ES-I3 (cell line): ENCODE measurements around the gene GAB3.

Source experiments
- H3K36me3 ChIP-seq: 2 replicates; pipeline ENCODE4 v1.6.1; 2013; ENCODE audit warnings: mild to moderate bottlenecking, low read length, control low read depth, moderate library complexity; ENCODE audit not compliant: insufficient read depth
- H3K4me1 ChIP-seq: 2 replicates; pipeline ENCODE4 v1.6.1; 2013; ENCODE audit warnings: mild to moderate bottlenecking, control low read depth, low read length; ENCODE audit not compliant: insufficient read depth
- H3K9ac ChIP-seq: 2 replicates; pipeline ENCODE4 v1.6.1; 2013; ENCODE audit warnings: low read depth, mild to moderate bottlenecking, low read length, moderate library complexity
- H3K9me3 ChIP-seq: 2 replicates; pipeline ENCODE4 v1.6.1; 2013; ENCODE audit warnings: mild to moderate bottlenecking, low read length, moderate library complexity; ENCODE audit not compliant: control insufficient read depth, insufficient read depth

GAB3 gene

GRCh38 chrX:154735695-154736393, 15.0 kb downstream of the GAB3 start:
- Histone ChIP-seq H3K36me3 (no peaks in the 10 kb centered on the region), H3K9ac (no peak overlapping the region), H3K4me1 (peaks cover 6% of the 10 kb centered on the region), H3K9me3 (no peaks in the 10 kb centered on the region)

GRCh38 chrX:154734061-154734781, 16.7 kb downstream of the GAB3 start:
- no peaks in the 10 kb centered on the region for H3K36me3 ChIP-seq
- peaks cover 6% of the 10 kb centered on the region for H3K4me1 ChIP-seq
- H3K9me3 ChIP-seq: no peaks in the 10 kb centered on the region
- H3K9ac ChIP-seq: no peak overlapping the region

GRCh38 chrX:154733066-154733425, 17.8 kb downstream of the GAB3 start:
- Histone ChIP-seq H3K9ac (no peak overlapping the region), H3K36me3 (no peaks in the 10 kb centered on the region), H3K4me1 (peaks cover 12% of the 10 kb centered on the region), H3K9me3 (no peaks in the 10 kb centered on the region)

GRCh38 chrX:154732421-154733065, 18.3 kb downstream of the GAB3 start:
- Histone ChIP-seq H3K9me3 (no peaks in the 10 kb centered on the region), H3K9ac (no peak overlapping the region), H3K36me3 (no peaks in the 10 kb centered on the region), H3K4me1 (peaks cover 16% of the 10 kb centered on the region)

- Histone ChIP-seq H3K36me3 (no peaks in the 10 kb centered on the region), H3K9me3 (no peaks in the 10 kb centered on the region), H3K9ac (no peak overlapping the region), H3K4me1 (peaks cover 21% of the 10 kb centered on the region)
Measured at GRCh38 chrX:154731881-154732280, 19.0 kb downstream of the GAB3 start.

- no peaks in the 10 kb centered on the region for H3K36me3 ChIP-seq
- H3K4me1 ChIP-seq: peaks cover 21% of the 10 kb centered on the region
- no peak overlapping the region for H3K9ac ChIP-seq
- no peaks in the 10 kb centered on the region for H3K9me3 ChIP-seq
Measured at GRCh38 chrX:154731184-154731583, 19.7 kb downstream of the GAB3 start.

- Histone ChIP-seq H3K9ac (no peak overlapping the region), H3K4me1 (peaks cover 21% of the 10 kb centered on the region), H3K9me3 (no peaks in the 10 kb centered on the region), H3K36me3 (no peaks in the 10 kb centered on the region)
Measured at GRCh38 chrX:154730253-154730891, 20.5 kb downstream of the GAB3 start.

- Histone ChIP-seq H3K4me1 (peaks cover 21% of the 10 kb centered on the region), H3K9me3 (no peaks in the 10 kb centered on the region), H3K9ac (no peak overlapping the region)
Measured at GRCh38 chrX:154729439-154729838, 21.4 kb downstream of the GAB3 start.

GRCh38 chrX:154728431-154729190, 22.3 kb downstream of the GAB3 start:
- Histone ChIP-seq H3K9ac (no peak overlapping the region), H3K4me1 (peaks cover 21% of the 10 kb centered on the region), H3K9me3 (no peaks in the 10 kb centered on the region), H3K36me3 (no peaks in the 10 kb centered on the region)

More at GRCh38 chrX:154729439-154729838, 21.4 kb downstream of the GAB3 start:
- H3K36me3 ChIP-seq: no peaks in the 10 kb centered on the region

GRCh38 chrX:154727871-154728270, 23.0 kb downstream of the GAB3 start:
- Histone ChIP-seq H3K4me1 (peaks cover 17% of the 10 kb centered on the region), H3K9ac (no peak overlapping the region), H3K9me3 (no peaks in the 10 kb centered on the region), H3K36me3 (no peaks in the 10 kb centered on the region)

- Histone ChIP-seq H3K36me3 (no peaks in the 10 kb centered on the region), H3K9me3 (no peaks in the 10 kb centered on the region), H3K4me1 (peaks cover 15% of the 10 kb centered on the region), H3K9ac (no peak overlapping the region)
Measured at GRCh38 chrX:154727418-154727817, 23.5 kb downstream of the GAB3 start.

GRCh38 chrX:154724993-154725756, 25.7 kb downstream of the GAB3 start:
- no peaks in the 10 kb centered on the region; the same call in 1 of the 2 replicates for H3K9me3 ChIP-seq

GRCh38 chrX:154721155-154721554, 29.7 kb downstream of the GAB3 start:
- H3K4me1 ChIP-seq: no peaks in the 10 kb centered on the region; the same call in 1 of the 2 replicates
- H3K9ac ChIP-seq: no peak overlapping the region
- H3K36me3 ChIP-seq: no peaks in the 10 kb centered on the region
- no peaks in the 10 kb centered on the region; the same call in 1 of the 2 replicates for H3K9me3 ChIP-seq

More at GRCh38 chrX:154724993-154725756, 25.7 kb downstream of the GAB3 start:
- no peaks in the 10 kb centered on the region for H3K36me3 ChIP-seq
- peaks cover 15% of the 10 kb centered on the region for H3K4me1 ChIP-seq
- H3K9ac ChIP-seq: no peak overlapping the region
